HEK293 (cell line): Measurements from ENCODE around the gene GCFC2.
A peak's percentile ranks its signal among the peaks of the same experiment; 100 is the strongest.

ENCODE experiments used
- FEZF1 ChIP-seq: fragments of 450-650 bp; formaldehyde crosslinking; IDR thresholded peaks from 2 replicates; pipeline ENCODE4 v1.5.1; 2016; ENCODE audit warnings: missing biosample characterization, missing genetic modification characterization
- GLI2 ChIP-seq: fragments of 450-650 bp; formaldehyde crosslinking; IDR thresholded peaks from 2 replicates; pipeline ENCODE4; 2017; ENCODE audit warnings: missing biosample characterization, missing genetic modification characterization, low read depth, borderline replicate concordance
- MEIS1 ChIP-seq: sonication (generic); formaldehyde crosslinking; IDR thresholded peaks from 2 replicates; pipeline ENCODE4 v1.8.1; 2022; ENCODE audit warnings: missing genetic modification reagents, mild to moderate bottlenecking, borderline replicate concordance
- PRDM10 ChIP-seq: fragments of 450-650 bp; formaldehyde crosslinking; IDR thresholded peaks from 2 replicates; pipeline ENCODE4 v1.5.1; 2016; ENCODE audit warnings: missing biosample characterization, missing genetic modification characterization
- RBAK ChIP-seq: fragments of 450-650 bp; formaldehyde crosslinking; IDR thresholded peaks from 2 replicates; pipeline ENCODE4 v1.5.1; 2016; ENCODE audit warnings: missing biosample characterization, missing genetic modification characterization
- ZBTB10 ChIP-seq: fragments of 450-650 bp; formaldehyde crosslinking; IDR thresholded peaks from 2 replicates; pipeline ENCODE4 v1.5.1; 2016; ENCODE audit warnings: missing biosample characterization, missing genetic modification characterization
- ZBTB7A ChIP-seq: fragments of 450-650 bp; formaldehyde crosslinking; IDR thresholded peaks from 2 replicates; pipeline ENCODE4 v1.5.1; 2016; ENCODE audit warnings: low read depth, missing biosample characterization, missing genetic modification characterization
- ZFP37 ChIP-seq: fragments of 450-650 bp; formaldehyde crosslinking; IDR thresholded peaks from 2 replicates; pipeline ENCODE4 v1.5.1; 2016; ENCODE audit warnings: missing biosample characterization, missing genetic modification characterization
- ZNF10 ChIP-seq: fragments of 450-650 bp; formaldehyde crosslinking; IDR thresholded peaks from 2 replicates; pipeline ENCODE4 v1.5.1; 2017; ENCODE audit warnings: missing biosample characterization, missing genetic modification characterization
- ZNF121 ChIP-seq: fragments of 450-650 bp; formaldehyde crosslinking; IDR thresholded peaks from 2 replicates; pipeline ENCODE4 v1.5.1; 2016; ENCODE audit warnings: missing biosample characterization, missing genetic modification characterization
- ZNF140 ChIP-seq: fragments of 450-650 bp; formaldehyde crosslinking; IDR thresholded peaks from 2 replicates; pipeline ENCODE4 v1.5.1; 2016; ENCODE audit warnings: missing biosample characterization, missing genetic modification characterization
- ZNF223 ChIP-seq: fragments of 450-650 bp; formaldehyde crosslinking; IDR thresholded peaks from 2 replicates; pipeline ENCODE4 v1.5.1; 2016; ENCODE audit warnings: missing biosample characterization, missing genetic modification characterization
- ZNF24 ChIP-seq: fragments of 450-650 bp; formaldehyde crosslinking; IDR thresholded peaks from 2 replicates; pipeline ENCODE4 v1.5.1; 2016; ENCODE audit warnings: missing biosample characterization, missing genetic modification characterization
- ZNF513 ChIP-seq: fragments of 450-650 bp; IDR thresholded peaks from 2 replicates; pipeline ENCODE4 v1.5.1; 2018; ENCODE audit warnings: missing biosample characterization, missing genetic modification characterization
- ZNF529 ChIP-seq: fragments of 450-650 bp; formaldehyde crosslinking; IDR thresholded peaks from 2 replicates; pipeline ENCODE4 v1.5.1; 2017; ENCODE audit warnings: missing genetic modification characterization, missing biosample characterization; ENCODE audit not compliant: insufficient replicate concordance
- ZNF600 ChIP-seq: fragments of 450-650 bp; formaldehyde crosslinking; IDR thresholded peaks from 2 replicates; pipeline ENCODE4 v1.5.1; 2016; ENCODE audit warnings: missing biosample characterization, missing genetic modification characterization
- ZNF610 ChIP-seq: fragments of 450-650 bp; formaldehyde crosslinking; IDR thresholded peaks from 2 replicates; pipeline ENCODE4 v1.5.1; 2016; ENCODE audit warnings: missing biosample characterization, missing genetic modification characterization, borderline replicate concordance
- ZNF626 ChIP-seq: fragments of 450-650 bp; sonication (Bioruptor Pico); formaldehyde crosslinking; IDR thresholded peaks from 2 replicates; pipeline ENCODE4 v1.5.1; 2018; ENCODE audit warnings: missing biosample characterization, missing genetic modification characterization, inconsistent platforms
- ZNF660 ChIP-seq: fragments of 450-650 bp; IDR thresholded peaks from 2 replicates; pipeline ENCODE4 v1.5.1; 2018; ENCODE audit warnings: missing biosample characterization, mild to moderate bottlenecking, missing genetic modification characterization
- ZSCAN16 ChIP-seq: fragments of 450-650 bp; formaldehyde crosslinking; IDR thresholded peaks from 2 replicates; pipeline ENCODE4 v1.5.1; 2016; ENCODE audit warnings: missing biosample characterization, missing genetic modification characterization
- TF ChIP-seq, protein P1 (sequence below): fragments of 450-650 bp; formaldehyde crosslinking; IDR thresholded peaks from 2 replicates; pipeline ENCODE4 v1.5.1; 2016; ENCODE audit warnings: missing biosample characterization, missing genetic modification characterization
- TF ChIP-seq, protein P2 (sequence below): fragments of 450-650 bp; formaldehyde crosslinking; IDR thresholded peaks from 2 replicates; pipeline ENCODE4 v1.5.1; 2016; ENCODE audit warnings: missing biosample characterization, missing genetic modification characterization
- TF ChIP-seq, protein P3 (sequence below): fragments of 450-650 bp; formaldehyde crosslinking; IDR thresholded peaks from 2 replicates; pipeline ENCODE4 v1.5.1; 2017; ENCODE audit warnings: missing biosample characterization, missing genetic modification characterization
- TF ChIP-seq, protein P4 (sequence below): fragments of 450-650 bp; formaldehyde crosslinking; optimal IDR thresholded peaks from 2 replicates; pipeline ENCODE3; 2016; ENCODE audit warnings: missing biosample characterization, mild to moderate bottlenecking, missing genetic modification characterization

GCFC2 gene

DNA sequence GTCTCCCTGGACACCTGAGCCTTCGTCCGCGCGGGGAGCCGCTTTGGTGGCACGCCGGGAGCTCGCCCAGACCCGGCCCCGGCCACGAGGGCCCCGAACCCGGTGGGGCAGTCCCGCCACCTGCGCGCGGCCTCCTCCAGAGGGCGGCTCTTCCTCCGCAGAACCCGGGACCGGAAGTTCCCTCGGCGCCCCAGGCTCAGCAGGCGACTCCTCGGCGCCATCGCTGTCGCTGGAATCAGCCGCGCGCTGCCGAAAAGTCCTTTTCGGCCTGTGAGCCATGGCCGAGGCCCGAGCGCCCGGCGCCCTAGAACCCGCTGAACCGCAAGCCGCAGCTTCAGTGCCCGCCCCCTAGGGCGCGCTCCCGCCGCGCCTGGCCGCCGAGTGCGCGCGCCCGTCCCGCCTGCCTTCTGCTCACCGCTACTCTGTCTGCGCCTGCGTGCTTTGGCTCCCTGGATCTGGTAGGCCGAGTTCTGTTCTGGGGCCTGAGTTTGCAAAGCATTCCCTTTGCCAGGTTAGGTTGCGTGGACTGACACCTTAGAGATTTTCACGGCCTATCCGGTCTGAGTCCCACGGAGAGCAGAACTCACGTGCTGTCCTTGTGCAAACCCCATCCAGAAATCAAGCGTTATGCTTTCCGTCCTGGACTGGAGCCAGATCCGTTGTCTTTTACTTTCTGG, at the start of gene GCFC2 (continued):
- no peak for TF ChIP-seq PRDM10
- TF ChIP-seq RBAK (tag by site-specific recombination), result no peak
- TF ChIP-seq MEIS1, result peak; percentile 43; the same call in 1 of the 2 replicates
- no peak for TF ChIP-seq ZSCAN16
- TF ChIP-seq ZBTB7A (tag by site-specific recombination), result no peak
- TF ChIP-seq, protein P1, sequence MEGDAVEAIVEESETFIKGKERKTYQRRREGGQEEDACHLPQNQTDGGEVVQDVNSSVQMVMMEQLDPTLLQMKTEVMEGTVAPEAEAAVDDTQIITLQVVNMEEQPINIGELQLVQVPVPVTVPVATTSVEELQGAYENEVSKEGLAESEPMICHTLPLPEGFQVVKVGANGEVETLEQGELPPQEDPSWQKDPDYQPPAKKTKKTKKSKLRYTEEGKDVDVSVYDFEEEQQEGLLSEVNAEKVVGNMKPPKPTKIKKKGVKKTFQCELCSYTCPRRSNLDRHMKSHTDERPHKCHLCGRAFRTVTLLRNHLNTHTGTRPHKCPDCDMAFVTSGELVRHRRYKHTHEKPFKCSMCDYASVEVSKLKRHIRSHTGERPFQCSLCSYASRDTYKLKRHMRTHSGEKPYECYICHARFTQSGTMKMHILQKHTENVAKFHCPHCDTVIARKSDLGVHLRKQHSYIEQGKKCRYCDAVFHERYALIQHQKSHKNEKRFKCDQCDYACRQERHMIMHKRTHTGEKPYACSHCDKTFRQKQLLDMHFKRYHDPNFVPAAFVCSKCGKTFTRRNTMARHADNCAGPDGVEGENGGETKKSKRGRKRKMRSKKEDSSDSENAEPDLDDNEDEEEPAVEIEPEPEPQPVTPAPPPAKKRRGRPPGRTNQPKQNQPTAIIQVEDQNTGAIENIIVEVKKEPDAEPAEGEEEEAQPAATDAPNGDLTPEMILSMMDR (tag by site-specific recombination), result peak; percentile 89
- TF ChIP-seq FEZF1 (tag by site-specific recombination), result no peak
- TF ChIP-seq, protein P2, sequence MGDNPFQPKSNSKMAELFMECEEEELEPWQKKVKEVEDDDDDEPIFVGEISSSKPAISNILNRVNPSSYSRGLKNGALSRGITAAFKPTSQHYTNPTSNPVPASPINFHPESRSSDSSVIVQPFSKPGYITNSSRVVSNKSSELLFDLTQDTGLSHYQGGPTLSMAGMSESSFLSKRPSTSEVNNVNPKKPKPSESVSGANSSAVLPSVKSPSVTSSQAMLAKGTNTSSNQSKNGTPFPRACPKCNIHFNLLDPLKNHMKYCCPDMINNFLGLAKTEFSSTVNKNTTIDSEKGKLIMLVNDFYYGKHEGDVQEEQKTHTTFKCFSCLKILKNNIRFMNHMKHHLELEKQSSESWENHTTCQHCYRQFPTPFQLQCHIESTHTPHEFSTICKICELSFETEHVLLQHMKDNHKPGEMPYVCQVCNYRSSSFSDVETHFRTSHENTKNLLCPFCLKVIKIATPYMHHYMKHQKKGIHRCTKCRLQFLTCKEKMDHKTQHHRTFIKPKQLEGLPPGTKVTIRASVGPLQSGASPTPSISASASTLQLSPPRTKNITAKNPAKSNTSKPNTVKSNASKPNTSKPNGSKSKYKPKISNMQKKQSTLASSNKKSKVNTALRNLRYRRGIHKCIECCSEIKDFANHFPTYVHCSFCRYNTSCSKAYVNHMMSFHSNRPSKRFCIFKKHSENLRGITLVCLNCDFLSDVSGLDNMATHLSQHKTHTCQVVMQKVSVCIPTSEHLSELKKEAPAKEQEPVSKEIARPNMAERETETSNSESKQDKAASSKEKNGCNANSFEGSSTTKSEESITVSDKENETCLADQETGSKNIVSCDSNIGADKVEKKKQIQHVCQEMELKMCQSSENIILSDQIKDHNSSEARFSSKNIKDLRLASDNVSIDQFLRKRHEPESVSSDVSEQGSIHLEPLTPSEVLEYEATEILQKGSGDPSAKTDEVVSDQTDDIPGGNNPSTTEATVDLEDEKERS (tag by site-specific recombination), result no peak
- TF ChIP-seq ZNF24, result no peak
- peak; percentile 55 for TF ChIP-seq ZNF10 (tag by site-specific recombination)
- TF ChIP-seq, protein P3, sequence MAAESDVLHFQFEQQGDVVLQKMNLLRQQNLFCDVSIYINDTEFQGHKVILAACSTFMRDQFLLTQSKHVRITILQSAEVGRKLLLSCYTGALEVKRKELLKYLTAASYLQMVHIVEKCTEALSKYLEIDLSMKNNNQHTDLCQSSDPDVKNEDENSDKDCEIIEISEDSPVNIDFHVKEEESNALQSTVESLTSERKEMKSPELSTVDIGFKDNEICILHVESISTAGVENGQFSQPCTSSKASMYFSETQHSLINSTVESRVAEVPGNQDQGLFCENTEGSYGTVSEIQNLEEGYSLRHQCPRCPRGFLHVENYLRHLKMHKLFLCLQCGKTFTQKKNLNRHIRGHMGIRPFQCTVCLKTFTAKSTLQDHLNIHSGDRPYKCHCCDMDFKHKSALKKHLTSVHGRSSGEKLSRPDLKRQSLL (tag by site-specific recombination), result no peak
- TF ChIP-seq ZNF610 (tag by site-specific recombination), result 0 out of 2 replicates have a peak, but pooled peaks have one; percentile 45
- TF ChIP-seq ZNF140 (tag by site-specific recombination), result no peak
- peak; percentile 61 for TF ChIP-seq ZFP37 (tag by site-specific recombination)
- no peak for TF ChIP-seq ZNF626 (tag by site-specific recombination)
- peak; percentile 68 for TF ChIP-seq ZBTB10 (tag by site-specific recombination)
- no peak for TF ChIP-seq ZNF529 (tag by site-specific recombination)
- TF ChIP-seq, protein P4, sequence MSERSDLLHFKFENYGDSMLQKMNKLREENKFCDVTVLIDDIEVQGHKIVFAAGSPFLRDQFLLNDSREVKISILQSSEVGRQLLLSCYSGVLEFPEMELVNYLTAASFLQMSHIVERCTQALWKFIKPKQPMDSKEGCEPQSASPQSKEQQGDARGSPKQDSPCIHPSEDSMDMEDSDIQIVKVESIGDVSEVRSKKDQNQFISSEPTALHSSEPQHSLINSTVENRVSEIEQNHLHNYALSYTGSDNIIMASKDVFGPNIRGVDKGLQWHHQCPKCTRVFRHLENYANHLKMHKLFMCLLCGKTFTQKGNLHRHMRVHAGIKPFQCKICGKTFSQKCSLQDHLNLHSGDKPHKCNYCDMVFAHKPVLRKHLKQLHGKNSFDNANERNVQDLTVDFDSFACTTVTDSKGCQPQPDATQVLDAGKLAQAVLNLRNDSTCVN, result peak; percentile 96
- TF ChIP-seq ZNF600 (tag by site-specific recombination), result peak; percentile 45; the same call in 1 of the 2 replicates
- TF ChIP-seq GLI2, result no peak
- TF ChIP-seq ZNF660 (tag by site-specific recombination), result peak; percentile 83
- no peak for TF ChIP-seq ZNF121 (tag by site-specific recombination)
- no peak for TF ChIP-seq ZNF513 (tag by site-specific recombination)
- TF ChIP-seq ZNF223 (tag by site-specific recombination), result peak; percentile 16; the same call in 1 of the 2 replicates
